Calu3 (cell line): ENCODE measurements around the gene DNTTIP2. TPM values are rescaled to one million over a fixed set of nuclear protein-coding genes. Genes with fewer than 3 reads are reported as not detected.

Experiments used
- BruUV-seq: library from RNA; stranded (reverse); fragments of 400-500 nt; replicated peaks from 2 replicates; lab custom pipeline; 2021; lab: Mats Ljungman, UMichigan
- CTCF ChIA-PET: fragments of 300-600 bp; sonication (Branson Sonifier 250); formaldehyde crosslinking; loops from one replicate; lab custom pipeline; 2022; ENCODE audit warnings: antibody characterized with exemption; lab: Charles Lee
- DNase-seq: peaks from one replicate; pipeline ENCODE4 v3.0.0; 2022
- H3K27ac Mint-ChIP-seq: one replicate; pipeline ENCODE4 v1.8.0; 2022; ENCODE audit warnings: mixed read lengths; ENCODE audit not compliant: unreplicated experiment
- H3K27me3 Mint-ChIP-seq: one replicate; pipeline ENCODE4 v1.8.0; 2022; ENCODE audit warnings: mixed read lengths; ENCODE audit not compliant: unreplicated experiment
- H3K36me3 Mint-ChIP-seq: one replicate; pipeline ENCODE4 v1.8.0; 2022; ENCODE audit warnings: mild to moderate bottlenecking, moderate library complexity, mixed read lengths; ENCODE audit not compliant: insufficient read depth, unreplicated experiment
- H3K4me1 Mint-ChIP-seq: one replicate; pipeline ENCODE4 v1.8.0; 2022; ENCODE audit warnings: mild to moderate bottlenecking, low read depth, mixed read lengths; ENCODE audit not compliant: unreplicated experiment
- H3K4me3 Mint-ChIP-seq: one replicate; pipeline ENCODE4 v1.8.0; 2022; ENCODE audit warnings: mild to moderate bottlenecking, low read depth, moderate library complexity, mixed read lengths; ENCODE audit not compliant: unreplicated experiment
- H3K9me3 Mint-ChIP-seq: one replicate; pipeline ENCODE4 v1.8.0; 2022; ENCODE audit warnings: low read depth, mixed read lengths; ENCODE audit not compliant: unreplicated experiment
- intact Hi-C: fragments of 100-400 bp; cut with micrococcal nuclease; formaldehyde crosslinking; loops from one replicate; pipeline ENCODE4 v1.10.0; 2022; ENCODE audit not compliant: unreplicated experiment
- total RNA-seq: library from RNA; stranded (reverse); gene quantifications from 2 replicates; pipeline ENCODE4 v1.2.3, GENCODE V29; 2022
- TF ChIP-seq, protein P1 (sequence below): fragments of 200-600 bp; IDR thresholded peaks from one replicate; pipeline ENCODE4 v1.8.0; 2022; ENCODE audit warnings: antibody characterized with exemption; ENCODE audit not compliant: unreplicated experiment

Gene DNTTIP2
- total RNA-seq, 1 experiment from 2014 or later, result 71.8 TPM

DNA sequence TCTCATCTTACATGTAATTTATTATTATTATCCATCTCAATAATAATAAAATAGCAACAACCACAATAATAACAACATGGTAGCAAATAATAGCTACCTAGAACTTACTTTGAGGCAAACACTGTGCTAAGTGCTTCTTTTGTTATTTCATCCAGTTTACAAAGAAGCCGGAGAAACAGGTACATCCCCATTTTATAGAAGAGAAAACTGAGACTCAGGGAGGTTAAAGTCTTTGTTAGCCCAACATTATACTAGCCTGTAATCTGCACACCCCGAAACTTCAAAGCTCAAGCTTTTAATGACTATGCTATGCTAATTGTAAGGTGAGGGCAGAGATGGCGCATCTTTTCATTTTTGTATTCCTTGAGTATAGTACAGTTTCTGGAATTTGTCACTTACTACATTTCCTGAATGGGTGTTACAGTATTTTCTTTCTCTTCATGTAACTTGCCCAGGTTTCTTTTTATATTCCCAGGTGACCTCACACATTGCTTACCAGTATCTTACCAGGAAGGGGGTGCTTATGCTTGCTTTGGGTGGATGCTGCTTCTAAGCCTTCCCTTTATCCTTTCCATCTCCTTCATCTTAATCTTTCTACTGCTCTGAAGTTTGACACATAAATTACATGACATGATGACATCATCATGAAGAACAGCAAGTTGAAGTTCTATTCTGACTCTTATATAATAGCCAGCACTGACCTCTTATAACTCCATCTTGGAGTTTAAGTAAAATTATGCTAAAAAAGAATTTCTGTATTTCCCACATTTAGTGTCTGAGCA is 21.9 kb upstream of the DNTTIP2 start:
- no peak for DNase-seq
- Mint-ChIP-seq H3K4me3 (no peak overlapping the region), H3K36me3 (peaks cover 6% of the 10 kb centered on the region), H3K9me3 (no peaks in the 10 kb centered on the region), H3K27me3 (no peaks in the 10 kb centered on the region), H3K4me1 (peaks cover 7% of the 10 kb centered on the region), H3K27ac (no peak overlapping the region)
- CTCF ChIA-PET, result no interaction called here
- TF ChIP-seq, protein P1, sequence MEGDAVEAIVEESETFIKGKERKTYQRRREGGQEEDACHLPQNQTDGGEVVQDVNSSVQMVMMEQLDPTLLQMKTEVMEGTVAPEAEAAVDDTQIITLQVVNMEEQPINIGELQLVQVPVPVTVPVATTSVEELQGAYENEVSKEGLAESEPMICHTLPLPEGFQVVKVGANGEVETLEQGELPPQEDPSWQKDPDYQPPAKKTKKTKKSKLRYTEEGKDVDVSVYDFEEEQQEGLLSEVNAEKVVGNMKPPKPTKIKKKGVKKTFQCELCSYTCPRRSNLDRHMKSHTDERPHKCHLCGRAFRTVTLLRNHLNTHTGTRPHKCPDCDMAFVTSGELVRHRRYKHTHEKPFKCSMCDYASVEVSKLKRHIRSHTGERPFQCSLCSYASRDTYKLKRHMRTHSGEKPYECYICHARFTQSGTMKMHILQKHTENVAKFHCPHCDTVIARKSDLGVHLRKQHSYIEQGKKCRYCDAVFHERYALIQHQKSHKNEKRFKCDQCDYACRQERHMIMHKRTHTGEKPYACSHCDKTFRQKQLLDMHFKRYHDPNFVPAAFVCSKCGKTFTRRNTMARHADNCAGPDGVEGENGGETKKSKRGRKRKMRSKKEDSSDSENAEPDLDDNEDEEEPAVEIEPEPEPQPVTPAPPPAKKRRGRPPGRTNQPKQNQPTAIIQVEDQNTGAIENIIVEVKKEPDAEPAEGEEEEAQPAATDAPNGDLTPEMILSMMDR, result no peak
- intact Hi-C loops, result no loop called here
- no TSS peak for BruUV-seq

DNA sequence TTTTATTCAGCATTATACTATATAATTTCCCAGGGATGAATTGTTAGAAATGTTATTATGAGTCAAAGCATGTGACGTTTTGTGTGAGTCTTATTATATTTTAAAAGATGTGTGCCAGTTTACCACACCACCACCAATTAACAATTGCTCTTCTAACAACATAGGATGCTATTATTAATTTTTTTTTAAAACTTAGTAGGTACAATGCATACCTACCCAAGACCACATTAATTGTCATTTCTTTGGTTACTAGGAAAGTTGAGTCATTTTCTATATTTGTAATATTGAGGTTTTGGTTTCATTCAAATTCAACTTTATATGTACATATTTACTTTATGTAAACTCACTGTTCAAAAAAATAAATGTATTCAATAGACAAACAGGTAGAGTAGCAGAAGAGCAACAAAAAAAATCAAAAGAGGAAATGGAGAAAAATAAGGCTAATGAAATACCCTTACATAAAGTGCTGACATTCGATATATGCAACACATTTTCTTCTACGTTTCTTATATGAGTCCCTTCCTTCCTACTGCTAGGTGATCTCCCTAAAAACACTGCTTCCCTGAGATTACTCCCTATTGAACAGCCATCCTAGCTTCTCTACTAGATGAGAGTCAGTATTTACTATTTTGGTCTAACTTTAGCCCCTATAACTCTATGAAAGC is 20.7 kb upstream of the DNTTIP2 start:
- Mint-ChIP-seq H3K9me3 (no peaks in the 10 kb centered on the region), H3K27me3 (no peaks in the 10 kb centered on the region), H3K4me1 (peaks cover 7% of the 10 kb centered on the region), H3K27ac (no peak overlapping the region), H3K36me3 (peaks cover 6% of the 10 kb centered on the region), H3K4me3 (no peak overlapping the region)
- TF ChIP-seq, protein P1, result no peak
- intact Hi-C loops, result no loop called here
- no peak for DNase-seq
- CTCF ChIA-PET, result no interaction called here
- BruUV-seq, result no TSS peak

DNA sequence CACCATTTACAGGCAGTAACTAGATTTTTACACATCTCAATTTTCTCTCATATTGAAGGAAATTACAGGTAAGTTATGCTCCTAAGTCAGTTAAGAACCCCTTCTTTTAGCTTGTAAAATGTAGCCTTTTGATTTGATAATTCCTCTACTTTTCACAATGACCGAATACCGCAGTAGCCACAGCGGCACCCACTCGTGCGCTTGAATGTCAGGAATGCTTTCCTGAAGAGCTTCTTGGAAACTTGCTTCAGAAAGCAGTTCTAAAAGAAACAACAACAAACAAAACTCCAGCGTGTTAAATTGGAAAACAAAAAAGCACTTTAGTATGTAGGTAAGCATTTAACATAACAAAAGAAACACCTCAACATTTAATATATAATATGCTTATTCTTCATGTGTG is 9.9 kb upstream of the DNTTIP2 start:
- H3K27me3 Mint-ChIP-seq, result no peaks in the 10 kb centered on the region
- no peak overlapping the region for H3K4me3 Mint-ChIP-seq
- intact Hi-C loops, result no loop called here
- no peak for DNase-seq
- TF ChIP-seq, protein P1, result no peak
- CTCF ChIA-PET, result no interaction called here
- H3K36me3 Mint-ChIP-seq, result peaks cover 4% of the 10 kb centered on the region
- H3K4me1 Mint-ChIP-seq, result no peaks in the 10 kb centered on the region
- BruUV-seq, result no TSS peak
- no peak overlapping the region for H3K27ac Mint-ChIP-seq
- H3K9me3 Mint-ChIP-seq, result no peaks in the 10 kb centered on the region

DNA sequence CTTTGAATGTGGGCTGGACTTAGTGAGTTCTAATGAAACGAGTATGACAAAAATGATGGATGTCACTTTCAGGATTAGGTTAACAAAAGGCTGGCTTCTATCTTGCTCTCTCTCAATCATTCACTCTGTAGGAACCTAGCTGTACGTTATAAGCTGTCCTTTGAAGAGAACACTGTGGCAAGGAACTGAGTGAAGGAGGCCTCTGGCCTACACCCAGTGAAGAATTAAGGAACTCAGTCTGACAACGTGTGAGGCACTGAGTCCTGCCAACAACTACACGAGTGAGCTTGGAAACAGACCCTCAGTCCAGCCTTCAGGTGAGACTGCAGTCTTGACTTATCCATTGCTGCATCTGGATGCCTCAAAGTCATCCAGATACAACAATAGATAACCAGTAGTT is 3.3 kb upstream of the DNTTIP2 start:
- intact Hi-C loops, result no loop called here
- Mint-ChIP-seq H3K27ac (no peak overlapping the region), H3K27me3 (no peaks in the 10 kb centered on the region), H3K36me3 (peaks cover 37% of the 10 kb centered on the region), H3K4me3 (no peak overlapping the region), H3K9me3 (no peaks in the 10 kb centered on the region), H3K4me1 (peaks cover 17% of the 10 kb centered on the region)
- TF ChIP-seq, protein P1, result no peak
- CTCF ChIA-PET, result no interaction called here
- DNase-seq, result no peak
- BruUV-seq, result no TSS peak
